ENCODE measurements around the gene GMDS.

GMDS gene

GRCh38 chr6:1749041-1749440 lies 496.4 kb downstream of the GMDS start:
- Histone ChIP-seq H3K4me2 (ENCODE audit: low read depth, low read length) (no peak overlapping the region), H3K27ac (ENCODE audit: low read length) (no peak overlapping the region), H3K27me3 (replicated peaks; ENCODE audit: insufficient read depth, low read length) (no peaks in the 10 kb centered on the region), H3K4me3 (ENCODE audit: low read length) (no peak overlapping the region), H3K9me2 (replicated peaks; ENCODE audit: insufficient read depth, low read length) (no peaks in the 10 kb centered on the region), H2AFZ (ENCODE audit: low read length) (no peak overlapping the region), H3K36me3 (replicated peaks; ENCODE audit: insufficient read depth, low read length) (no peaks in the 10 kb centered on the region), H3K4me1 (ENCODE audit: low read length) (no peaks in the 10 kb centered on the region), H4K20me1 (ENCODE audit: insufficient read depth, low read length) (no peaks in the 10 kb centered on the region), H3F3A (ENCODE audit: insufficient read depth, low read length) (no peaks in the 10 kb centered on the region), H3K79me2 (ENCODE audit: low read length) (no peaks in the 10 kb centered on the region), H3K9ac (ENCODE audit: low read length) (no peak overlapping the region), H3K9me3 (replicated peaks; ENCODE audit: insufficient read depth, low read length) (no peaks in the 10 kb centered on the region)
- TF ChIP-seq EZH2phosphoT487 (IDR thresholded peaks at IDR 0.05; ENCODE audit: low read length), result no peak
- no peak for TF ChIP-seq CTCF (IDR thresholded peaks at IDR 0.05; ENCODE audit: low read length)
- TF ChIP-seq EZH2 (optimal IDR thresholded peaks at IDR 0.05; ENCODE audit: low read depth, low read length), result no peak
- DNase-seq, result no peak

- no peak for TF ChIP-seq CTCF (IDR thresholded peaks at IDR 0.05; ENCODE audit: low read length)
- TF ChIP-seq EZH2 (optimal IDR thresholded peaks at IDR 0.05; ENCODE audit: low read depth, low read length), result no peak
- TF ChIP-seq EZH2phosphoT487 (IDR thresholded peaks at IDR 0.05; ENCODE audit: low read length), result no peak
- Histone ChIP-seq H3K4me2 (ENCODE audit: low read depth, low read length) (no peak overlapping the region), H3K79me2 (ENCODE audit: low read length) (no peaks in the 10 kb centered on the region), H3K9me3 (replicated peaks; ENCODE audit: insufficient read depth, low read length) (no peaks in the 10 kb centered on the region), H3K4me1 (ENCODE audit: low read length) (no peaks in the 10 kb centered on the region), H3K36me3 (replicated peaks; ENCODE audit: insufficient read depth, low read length) (no peaks in the 10 kb centered on the region), H3K27me3 (replicated peaks; ENCODE audit: insufficient read depth, low read length) (no peaks in the 10 kb centered on the region), H4K20me1 (ENCODE audit: insufficient read depth, low read length) (no peaks in the 10 kb centered on the region), H3K27ac (ENCODE audit: low read length) (no peak overlapping the region), H3K9me2 (replicated peaks; ENCODE audit: insufficient read depth, low read length) (no peaks in the 10 kb centered on the region), H2AFZ (ENCODE audit: low read length) (no peak overlapping the region), H3F3A (ENCODE audit: insufficient read depth, low read length) (no peaks in the 10 kb centered on the region), H3K4me3 (ENCODE audit: low read length) (no peak overlapping the region), H3K9ac (ENCODE audit: low read length) (no peak overlapping the region)
- DNase-seq, result no peak
These were observed 497.9 kb downstream of the GMDS start for GRCh38 chr6:1747531-1747930.

DNA sequence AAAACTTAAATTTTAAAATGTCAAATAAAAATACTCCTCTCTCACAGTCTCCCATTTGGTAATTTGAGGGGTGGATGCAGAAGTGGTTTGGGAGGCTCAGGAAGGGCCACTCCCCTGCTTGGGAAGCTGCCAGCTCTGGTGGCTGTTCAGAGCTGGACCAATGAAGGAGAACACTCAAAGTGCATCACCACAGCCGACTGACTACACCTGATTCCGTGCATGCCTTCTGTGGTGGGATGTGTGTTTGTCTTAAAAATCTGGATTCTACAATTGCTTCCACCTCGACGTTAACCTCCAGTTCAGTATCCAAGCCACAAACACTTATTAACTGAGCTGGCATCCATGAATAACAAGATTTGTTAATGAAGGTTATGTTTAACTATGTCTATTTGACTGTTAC lies 498.4 kb downstream of the GMDS start:
- H3K36me3 ChIP-seq (replicated peaks; ENCODE audit: insufficient read depth, low read length), result no peaks in the 10 kb centered on the region
- no peaks in the 10 kb centered on the region for H3F3A ChIP-seq (ENCODE audit: insufficient read depth, low read length)
- H3K4me1 ChIP-seq (ENCODE audit: low read length), result no peaks in the 10 kb centered on the region
- H3K27ac ChIP-seq (ENCODE audit: low read length), result no peak overlapping the region
- no peak for TF ChIP-seq EZH2 (optimal IDR thresholded peaks at IDR 0.05; ENCODE audit: low read depth, low read length)
- no peak for TF ChIP-seq EZH2phosphoT487 (IDR thresholded peaks at IDR 0.05; ENCODE audit: low read length)
- TF ChIP-seq CTCF (IDR thresholded peaks at IDR 0.05; ENCODE audit: low read length), result no peak
- no peaks in the 10 kb centered on the region for H3K9me3 ChIP-seq (replicated peaks; ENCODE audit: insufficient read depth, low read length)
- DNase-seq, result no peak
- H3K4me3 ChIP-seq (ENCODE audit: low read length), result no peak overlapping the region
- no peak overlapping the region for H3K9ac ChIP-seq (ENCODE audit: low read length)
- no peaks in the 10 kb centered on the region for H3K27me3 ChIP-seq (replicated peaks; ENCODE audit: insufficient read depth, low read length)
- H3K79me2 ChIP-seq (ENCODE audit: low read length), result no peaks in the 10 kb centered on the region
- H4K20me1 ChIP-seq (ENCODE audit: insufficient read depth, low read length), result no peaks in the 10 kb centered on the region
- no peak overlapping the region for H3K4me2 ChIP-seq (ENCODE audit: low read depth, low read length)
- H2AFZ ChIP-seq (ENCODE audit: low read length), result no peak overlapping the region
- no peaks in the 10 kb centered on the region for H3K9me2 ChIP-seq (replicated peaks; ENCODE audit: insufficient read depth, low read length)
